Upper lobe of left lung (tissue), 4 donors: ENCODE results near the gene GNG7.

Experiments
- CTCF ChIP-seq, 6 experiments: fragments of 450-650 bp in 4 of 6; fragments of 200-600 bp in 2 of 6; sonication (generic) in 2 of 6; IDR thresholded peaks; one replicate each; pipeline ENCODE4 v1.5.1; 2016 to 2019; ENCODE audit warnings: antibody characterized with exemption in 6 of 6
- EP300 ChIP-seq, 4 donors: sonication (generic); formaldehyde crosslinking; IDR thresholded peaks; one replicate each; pipeline ENCODE4 v1.5.1; 2017; ENCODE audit warnings: antibody characterized with exemption in 4 of 4, control low read depth in 2 of 4
- POLR2A ChIP-seq, 4 donors: fragments of 450-650 bp; IDR thresholded peaks; one replicate each; pipeline ENCODE4 v1.5.1; 2016 to 2017; ENCODE audit warnings: antibody characterized with exemption in 4 of 4, mild to moderate bottlenecking in 2 of 4
- POLR2AphosphoS5 ChIP-seq, 2 donors: sonication (generic); formaldehyde crosslinking; IDR thresholded peaks; one replicate each; pipeline ENCODE4 v1.5.1; 2017; ENCODE audit warnings: antibody characterized with exemption in 2 of 2

GRCh38 chr19:2561221-2561620, 141.3 kb downstream of the GNG7 start:
- TF ChIP-seq CTCF (IDR thresholded peaks at IDR 0.05) = no peak
- no peak for TF ChIP-seq POLR2AphosphoS5 (IDR thresholded peaks at IDR 0.05)
- no peak for TF ChIP-seq POLR2A (IDR thresholded peaks at IDR 0.05)
- TF ChIP-seq EP300 (IDR thresholded peaks at IDR 0.05) = no peak
